ENCODE data around the gene HECTD1.
"Not testable (repeated sequence)": the region's sequence is repeated elsewhere in the genome, so short reads cannot be mapped to it uniquely, and the experiment has no call there.

HECTD1 gene

DNA sequence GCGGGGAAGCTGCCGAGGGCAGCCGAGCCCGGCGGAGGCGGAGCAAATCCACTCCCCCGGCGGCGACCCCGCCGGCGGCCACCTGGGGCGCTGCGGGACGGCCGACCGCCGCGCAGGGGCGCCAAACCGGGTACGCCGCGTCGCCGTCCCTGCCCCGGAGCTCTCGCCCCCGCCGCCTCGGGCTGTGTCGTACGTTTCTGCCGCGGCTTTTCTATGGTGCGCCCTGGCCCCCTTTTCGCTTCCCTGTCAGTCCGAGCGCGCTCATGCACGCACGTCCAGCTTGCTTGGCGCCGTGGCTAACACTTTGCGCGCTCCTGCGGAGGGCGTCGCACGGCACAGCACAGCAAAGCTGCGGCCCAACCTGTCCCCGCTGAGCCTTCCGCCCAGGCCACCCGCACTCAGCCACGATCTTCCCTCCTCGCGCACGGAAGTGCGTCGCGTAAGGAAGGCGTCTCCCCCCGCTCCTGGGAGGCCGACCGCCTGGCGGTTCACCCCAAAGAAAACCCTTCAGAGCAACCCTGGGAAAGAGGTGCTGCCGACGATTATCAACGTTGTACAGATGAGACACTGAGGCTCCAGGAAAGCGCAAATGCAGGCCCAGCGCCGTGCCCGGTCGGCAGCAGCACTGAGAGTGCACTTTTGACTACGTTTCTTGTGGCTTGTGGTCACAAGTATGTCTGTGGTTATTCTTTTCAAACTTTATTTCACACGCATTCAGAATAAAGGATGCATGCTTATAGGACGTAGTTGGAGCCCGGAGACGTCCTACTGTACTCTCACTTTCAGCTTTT, at the start of gene HECTD1:
TSS of gene HECTD1 (minus strand) at position 39 of the 791 bp plus-strand sequence. CDS start 1,857 bp downstream, outside the sequence.
- peak; percentile 89 for DNase-seq

GRCh38 chr14:31257244-31257553, 49.6 kb upstream of the HECTD1 start:
- DNase-seq: no peak

DNA sequence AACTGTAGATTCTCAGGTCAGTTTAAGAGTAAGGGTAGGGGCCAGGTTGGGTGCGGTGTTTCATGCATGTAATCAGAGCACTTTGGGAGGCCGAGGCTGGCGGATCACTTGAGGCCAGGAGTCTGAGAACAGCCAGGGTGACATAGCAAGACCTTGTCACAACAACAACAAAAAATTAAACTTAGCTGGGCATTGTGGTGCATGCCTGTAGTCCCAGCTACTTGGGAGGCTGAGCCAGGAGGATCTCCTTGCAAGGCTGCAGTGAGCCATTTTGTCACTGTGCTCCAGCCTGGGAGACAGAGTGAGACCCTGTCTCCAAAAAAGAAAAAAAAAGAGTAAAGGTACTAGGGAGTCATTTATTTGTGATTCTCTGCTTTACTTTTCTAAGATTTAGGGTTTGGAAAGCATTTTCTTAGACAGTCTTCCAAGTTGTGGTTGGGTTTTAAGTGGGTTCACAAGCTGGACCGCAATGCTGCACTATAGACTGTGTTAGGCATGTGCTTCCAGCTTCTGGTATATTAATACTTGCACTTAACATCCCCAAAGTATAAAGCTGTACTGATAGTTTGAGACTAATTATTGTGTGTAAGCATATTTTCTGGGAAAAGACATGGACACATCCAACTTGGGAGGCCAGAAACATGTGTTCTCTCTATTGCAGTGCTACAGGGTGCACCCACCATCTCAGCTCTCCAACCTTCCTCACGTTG, 49.1 kb upstream of the HECTD1 start:
- no peak for DNase-seq

- not testable (repeated sequence) for DNase-seq
These were observed 48.3 kb upstream of the HECTD1 start for GRCh38 chr14:31255918-31256317.

GRCh38 chr14:31255286-31255685, 47.7 kb upstream of the HECTD1 start:
- DNase-seq: no peak

- DNase-seq: no peak
These were observed 46.3 kb upstream of the HECTD1 start for GRCh38 chr14:31253746-31254471.

DNA sequence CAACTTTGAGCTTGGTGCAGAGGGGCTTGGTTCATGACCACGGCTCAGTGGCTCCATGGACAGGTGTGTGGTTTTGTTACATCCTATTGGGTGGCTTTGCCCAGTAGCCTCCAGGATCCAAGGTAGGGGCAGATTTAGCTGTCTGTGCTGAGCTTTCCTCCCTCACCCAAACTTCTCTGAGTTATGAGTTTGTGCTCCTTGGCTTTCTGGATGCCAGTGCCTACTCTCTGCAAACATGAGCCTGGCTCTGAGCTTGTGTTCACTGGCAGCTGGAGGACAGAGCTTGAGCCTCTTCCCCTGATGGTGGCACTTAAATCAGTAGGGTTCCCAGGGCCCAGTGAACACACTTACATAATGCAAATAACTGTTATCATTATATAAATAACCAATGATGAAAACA, 45.3 kb upstream of the HECTD1 start:
- no peak for DNase-seq

DNA sequence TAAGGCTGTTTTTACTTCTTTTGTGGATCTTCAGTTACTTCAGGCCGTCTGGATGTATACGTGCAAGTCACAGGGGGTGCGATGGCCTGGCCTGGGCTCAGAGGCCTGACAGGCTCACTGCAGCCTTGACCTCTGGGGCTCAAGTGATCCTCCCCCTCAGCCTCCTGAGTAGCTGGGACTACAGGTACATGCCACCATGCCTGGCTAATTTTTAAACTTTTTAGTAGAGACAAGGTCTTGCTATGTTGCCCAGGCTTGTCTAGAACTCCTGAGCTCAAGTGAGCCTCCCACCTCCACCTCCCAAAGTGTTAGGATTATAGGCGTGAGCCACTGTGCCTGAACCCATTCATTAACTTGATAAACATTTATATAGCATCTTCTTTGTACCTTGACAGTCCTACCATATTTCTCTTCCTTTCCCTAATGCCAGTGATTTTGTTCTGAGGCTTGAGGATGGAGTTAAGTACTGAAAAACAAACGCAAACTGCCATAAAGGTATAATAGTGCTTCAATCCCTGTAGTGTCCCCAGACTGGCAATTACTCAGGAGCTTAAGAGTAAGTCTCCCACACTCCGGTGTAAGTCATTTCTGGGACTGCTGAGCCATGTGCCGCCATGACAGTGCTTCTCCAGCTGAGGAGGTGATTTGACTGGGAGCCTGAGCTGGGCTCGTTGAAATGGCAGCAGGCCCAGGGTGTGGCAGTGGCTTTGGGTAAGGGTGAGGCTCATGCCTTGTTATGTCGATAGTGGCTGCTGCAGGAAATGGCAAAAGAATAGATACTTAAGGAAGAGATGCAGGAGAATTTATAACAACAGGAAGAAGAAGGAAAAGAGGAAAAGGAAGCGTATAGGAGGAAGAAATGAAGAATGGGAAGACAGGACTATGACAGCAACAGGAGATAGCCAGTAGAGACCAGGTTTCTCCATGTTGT, 43.7 kb upstream of the HECTD1 start:
- DNase-seq: no peak

GRCh38 chr14:31244626-31245025, 37.0 kb upstream of the HECTD1 start:
- no peak for DNase-seq

DNA sequence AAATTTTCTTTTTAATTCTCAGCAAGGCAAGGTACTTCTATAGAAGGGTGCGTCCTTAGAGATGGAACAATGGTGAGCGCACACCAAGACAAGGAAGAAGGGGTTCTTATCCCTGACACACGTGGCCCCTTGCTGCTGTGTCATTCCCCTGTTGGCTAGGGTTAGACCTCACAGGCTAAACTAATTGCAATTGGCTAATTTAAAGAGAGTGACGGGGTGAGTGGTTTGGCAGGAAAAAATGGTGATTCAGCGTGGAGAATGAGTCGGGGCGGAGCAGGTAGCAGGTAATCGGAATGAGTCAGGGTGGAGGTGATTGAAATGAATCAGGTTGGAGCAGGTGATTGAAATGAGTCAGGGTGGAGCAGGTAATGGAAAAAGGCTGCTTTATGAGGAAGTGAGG, 36.3 kb upstream of the HECTD1 start:
- no peak for DNase-seq

GRCh38 chr14:31242161-31242940, 34.8 kb upstream of the HECTD1 start:
- DNase-seq: not testable (repeated sequence)

- no peak for DNase-seq
These were observed 34.0 kb upstream of the HECTD1 start for GRCh38 chr14:31241450-31242114.

GRCh38 chr14:31239741-31240140, 32.1 kb upstream of the HECTD1 start:
- DNase-seq: no peak

- DNase-seq: no peak
These were observed 27.9 kb upstream of the HECTD1 start for GRCh38 chr14:31235462-31235861.

GRCh38 chr14:31232081-31232480, 24.5 kb upstream of the HECTD1 start:
- DNase-seq: no peak

- not testable (repeated sequence) for DNase-seq
These were observed 23.7 kb upstream of the HECTD1 start for GRCh38 chr14:31231272-31231671.

- no peak for DNase-seq
These were observed 23.0 kb upstream of the HECTD1 start for GRCh38 chr14:31230573-31230958.

DNA sequence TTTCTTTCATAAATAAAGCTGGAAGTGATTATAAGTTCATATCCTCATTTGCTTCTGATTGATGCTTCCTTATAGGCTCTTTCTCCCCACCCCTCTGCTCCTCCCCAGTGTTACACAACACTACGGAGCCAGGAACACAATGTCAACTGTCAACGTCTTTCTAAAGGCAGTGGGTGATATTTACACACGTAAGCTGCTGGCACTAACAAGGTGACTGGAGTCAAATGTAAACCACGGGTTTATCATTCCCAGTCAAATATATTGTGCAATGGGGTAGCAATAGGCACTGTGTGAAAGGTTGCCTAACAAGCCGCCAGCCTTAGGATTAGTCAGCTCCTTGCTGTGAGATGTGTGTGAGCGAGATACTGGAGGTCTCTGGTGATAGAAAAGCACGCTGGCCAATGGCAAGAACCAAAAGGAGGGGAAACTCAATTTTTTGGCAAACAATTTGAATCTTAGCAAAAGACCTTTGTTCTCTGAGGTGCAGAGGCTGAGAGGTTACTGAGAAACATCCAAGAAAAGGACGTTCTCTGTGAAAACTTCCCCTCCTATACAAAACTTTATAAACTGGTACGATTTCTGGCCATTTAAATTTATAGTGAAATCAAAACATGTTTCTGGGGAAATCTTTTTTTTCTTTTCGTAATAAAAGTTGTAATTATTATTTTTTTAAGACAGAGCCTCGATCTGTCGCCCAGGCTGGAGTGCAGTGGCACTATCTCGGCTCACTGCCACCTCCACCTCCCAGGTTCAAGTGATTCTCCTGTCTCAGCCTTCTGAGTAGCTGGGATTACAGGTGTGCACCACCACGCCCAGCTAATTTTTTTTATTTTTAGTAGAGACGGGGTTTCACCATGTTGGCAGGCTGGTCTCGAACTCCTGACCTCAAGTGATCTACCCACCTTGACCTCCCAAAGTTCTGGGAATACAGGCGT, 22.3 kb upstream of the HECTD1 start:
- no peak for DNase-seq

DNA sequence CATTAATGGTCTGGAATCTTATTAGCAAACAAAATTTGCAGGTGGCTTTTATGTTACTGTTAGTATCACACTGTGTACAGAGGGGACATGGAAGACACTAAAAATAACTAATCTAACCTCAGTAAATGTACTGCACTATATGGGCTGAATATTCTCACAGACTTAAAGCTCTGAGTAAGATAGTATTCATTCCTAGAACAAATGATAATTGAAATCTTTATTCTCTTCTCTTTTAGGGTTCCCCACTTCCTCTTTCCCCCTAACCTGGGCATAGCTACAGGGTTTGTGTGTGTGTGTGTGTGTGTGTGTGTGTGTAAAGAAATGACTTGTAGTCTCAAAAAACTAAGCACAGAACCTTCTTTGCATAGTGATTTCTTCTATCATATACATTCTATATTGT, 21.4 kb upstream of the HECTD1 start:
- no peak for DNase-seq

DNA sequence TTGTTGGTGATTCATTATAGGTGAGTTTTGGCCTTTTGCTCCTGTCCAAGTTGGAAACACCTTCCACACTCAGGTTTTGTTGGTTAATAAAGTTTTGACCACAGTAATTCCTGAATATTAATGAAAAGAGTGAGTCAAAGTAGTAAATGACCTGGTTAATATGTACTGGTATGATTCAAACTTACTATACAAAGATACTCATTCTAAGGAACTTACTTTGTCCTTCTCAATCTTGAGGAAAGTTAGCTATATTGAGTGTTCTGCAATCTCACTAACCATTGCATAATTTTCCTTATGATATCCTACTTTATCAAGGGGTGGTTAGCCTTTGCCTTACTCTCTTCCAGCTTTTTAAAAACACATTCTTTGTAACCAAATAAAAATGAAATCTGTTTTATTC, 20.9 kb upstream of the HECTD1 start:
- DNase-seq: no peak

Data from NCI-H526 treated with DMSO at 0.1 percent for 48 hours (cell line).